ENCODE results near the gene PPP1CB.

Gene PPP1CB

DNA sequence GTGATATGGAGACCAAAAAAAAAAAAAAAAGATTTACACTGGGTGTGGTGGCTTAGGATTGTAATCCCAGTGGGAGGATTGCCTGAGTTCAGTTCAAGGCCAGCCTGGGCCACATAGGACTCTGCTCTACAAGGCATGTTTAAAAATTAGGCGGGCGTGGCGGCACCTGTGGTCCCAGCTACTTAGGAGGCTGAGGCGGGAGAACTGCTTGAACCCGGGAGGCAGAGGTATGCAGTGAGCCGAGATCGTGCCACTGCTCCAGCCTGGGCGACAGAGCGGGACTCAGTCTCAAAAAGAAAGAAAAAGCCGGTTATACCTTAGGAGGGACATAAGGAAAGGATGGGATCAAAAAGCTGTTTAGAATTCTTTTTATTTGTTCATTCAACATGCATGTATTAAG lies 58.3 kb downstream of the PPP1CB start:
- TF ChIP-seq ESRRG (CRISPR knock-in tag; IDR thresholded peaks at IDR 0.05) (no peak), ZC3H10 (CRISPR knock-in tag; IDR thresholded peaks at IDR 0.05) (no peak), ZFP3 (CRISPR knock-in tag; IDR thresholded peaks at IDR 0.05) (no peak), SNAI2 (CRISPR knock-in tag; IDR thresholded peaks at IDR 0.05) (no peak), ZNF8 (CRISPR knock-in tag; IDR thresholded peaks at IDR 0.05) (no peak), TOX (CRISPR knock-in tag; IDR thresholded peaks at IDR 0.05; ENCODE audit: borderline replicate concordance) (no peak), RARB (CRISPR knock-in tag; IDR thresholded peaks at IDR 0.05) (no peak), ARNTL (CRISPR knock-in tag; IDR thresholded peaks at IDR 0.05; ENCODE audit: borderline replicate concordance, low read depth) (no peak), ISL1 (CRISPR knock-in tag; IDR thresholded peaks at IDR 0.05) (no peak), CSDC2 (CRISPR knock-in tag; IDR thresholded peaks at IDR 0.05) (no peak), BACH2 (CRISPR knock-in tag; IDR thresholded peaks at IDR 0.05; ENCODE audit: borderline replicate concordance) (no peak), GLIS3 (CRISPR knock-in tag; IDR thresholded peaks at IDR 0.05) (no peak), ZNF565 (CRISPR knock-in tag; conservative IDR thresholded peaks at IDR 0.05; ENCODE audit: low read depth) (no peak)
- TF ChIP-seq, protein P1, sequence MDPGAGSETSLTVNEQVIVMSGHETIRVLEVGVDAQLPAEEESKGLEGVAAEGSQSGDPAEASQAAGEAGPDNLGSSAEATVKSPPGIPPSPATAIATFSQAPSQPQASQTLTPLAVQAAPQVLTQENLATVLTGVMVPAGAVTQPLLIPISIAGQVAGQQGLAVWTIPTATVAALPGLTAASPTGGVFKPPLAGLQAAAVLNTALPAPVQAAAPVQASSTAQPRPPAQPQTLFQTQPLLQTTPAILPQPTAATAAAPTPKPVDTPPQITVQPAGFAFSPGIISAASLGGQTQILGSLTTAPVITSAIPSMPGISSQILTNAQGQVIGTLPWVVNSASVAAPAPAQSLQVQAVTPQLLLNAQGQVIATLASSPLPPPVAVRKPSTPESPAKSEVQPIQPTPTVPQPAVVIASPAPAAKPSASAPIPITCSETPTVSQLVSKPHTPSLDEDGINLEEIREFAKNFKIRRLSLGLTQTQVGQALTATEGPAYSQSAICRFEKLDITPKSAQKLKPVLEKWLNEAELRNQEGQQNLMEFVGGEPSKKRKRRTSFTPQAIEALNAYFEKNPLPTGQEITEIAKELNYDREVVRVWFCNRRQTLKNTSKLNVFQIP (CRISPR knock-in tag; IDR thresholded peaks at IDR 0.05; ENCODE audit: borderline replicate concordance, low read depth): no peak
- TF ChIP-seq, protein P2, sequence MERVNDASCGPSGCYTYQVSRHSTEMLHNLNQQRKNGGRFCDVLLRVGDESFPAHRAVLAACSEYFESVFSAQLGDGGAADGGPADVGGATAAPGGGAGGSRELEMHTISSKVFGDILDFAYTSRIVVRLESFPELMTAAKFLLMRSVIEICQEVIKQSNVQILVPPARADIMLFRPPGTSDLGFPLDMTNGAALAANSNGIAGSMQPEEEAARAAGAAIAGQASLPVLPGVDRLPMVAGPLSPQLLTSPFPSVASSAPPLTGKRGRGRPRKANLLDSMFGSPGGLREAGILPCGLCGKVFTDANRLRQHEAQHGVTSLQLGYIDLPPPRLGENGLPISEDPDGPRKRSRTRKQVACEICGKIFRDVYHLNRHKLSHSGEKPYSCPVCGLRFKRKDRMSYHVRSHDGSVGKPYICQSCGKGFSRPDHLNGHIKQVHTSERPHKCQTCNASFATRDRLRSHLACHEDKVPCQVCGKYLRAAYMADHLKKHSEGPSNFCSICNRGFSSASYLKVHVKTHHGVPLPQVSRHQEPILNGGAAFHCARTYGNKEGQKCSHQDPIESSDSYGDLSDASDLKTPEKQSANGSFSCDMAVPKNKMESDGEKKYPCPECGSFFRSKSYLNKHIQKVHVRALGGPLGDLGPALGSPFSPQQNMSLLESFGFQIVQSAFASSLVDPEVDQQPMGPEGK (CRISPR knock-in tag; IDR thresholded peaks at IDR 0.05; ENCODE audit: borderline replicate concordance): no peak
- ATAC-seq: peak; percentile 4; the same call in 2 of the 3 replicates

DNA sequence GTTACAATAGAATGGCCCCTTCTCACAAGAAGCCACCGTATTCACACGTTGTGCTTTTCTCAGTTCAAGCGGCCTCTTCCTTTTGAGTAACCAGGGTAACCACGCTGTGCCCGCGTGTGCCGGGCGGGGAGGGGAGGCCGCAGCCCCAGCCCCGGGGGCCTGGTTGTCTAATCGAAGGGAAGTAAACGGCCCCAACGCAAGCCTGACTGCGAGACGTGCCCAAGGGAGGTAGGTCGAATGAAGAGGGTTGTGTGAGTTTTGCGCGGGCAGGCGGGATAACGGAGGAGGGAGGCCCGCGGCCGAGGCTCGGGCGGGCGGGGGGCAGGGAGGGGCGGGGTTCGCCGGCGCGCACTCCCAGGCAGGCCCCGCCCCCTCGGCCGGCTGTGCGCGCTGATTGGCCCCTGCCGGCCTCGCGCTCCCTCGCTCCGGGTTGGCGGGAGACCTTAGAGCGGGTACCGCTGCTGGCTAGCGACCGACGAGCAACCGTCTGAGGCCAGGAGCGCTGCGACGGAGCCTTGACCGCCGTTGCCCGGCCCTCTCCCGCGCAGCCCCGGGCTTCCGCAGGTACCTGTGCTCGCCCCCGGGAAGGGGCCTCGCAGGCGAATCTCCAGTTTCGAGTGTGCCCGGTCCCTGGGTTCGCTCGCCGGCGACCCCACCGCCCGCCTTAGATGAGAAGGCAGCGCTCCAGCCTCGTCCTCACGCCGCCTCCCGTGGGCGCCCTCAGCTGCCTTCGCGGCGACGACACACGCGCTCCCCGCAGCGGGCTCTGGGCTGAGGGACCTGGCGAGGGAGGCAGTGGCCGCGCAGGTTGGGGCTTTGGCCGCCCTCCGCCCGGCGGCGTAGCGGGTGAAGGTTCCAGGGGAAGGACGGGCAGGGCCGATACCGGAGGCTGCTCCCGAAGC lies 59.0 kb downstream of the PPP1CB start, which contains the start of gene SPDYA:
SPDYA (plus strand) TSS at position 451 of the 902 bp plus-strand sequence. CDS start 5,181 bp downstream, outside the sequence.
- TF ChIP-seq, protein P2 (CRISPR knock-in tag; IDR thresholded peaks at IDR 0.05; ENCODE audit: borderline replicate concordance): peak; percentile 54; the same call in 1 of the 2 replicates
- TF ChIP-seq, protein P1 (CRISPR knock-in tag; IDR thresholded peaks at IDR 0.05; ENCODE audit: borderline replicate concordance, low read depth): no peak
- TF ChIP-seq, protein P3, sequence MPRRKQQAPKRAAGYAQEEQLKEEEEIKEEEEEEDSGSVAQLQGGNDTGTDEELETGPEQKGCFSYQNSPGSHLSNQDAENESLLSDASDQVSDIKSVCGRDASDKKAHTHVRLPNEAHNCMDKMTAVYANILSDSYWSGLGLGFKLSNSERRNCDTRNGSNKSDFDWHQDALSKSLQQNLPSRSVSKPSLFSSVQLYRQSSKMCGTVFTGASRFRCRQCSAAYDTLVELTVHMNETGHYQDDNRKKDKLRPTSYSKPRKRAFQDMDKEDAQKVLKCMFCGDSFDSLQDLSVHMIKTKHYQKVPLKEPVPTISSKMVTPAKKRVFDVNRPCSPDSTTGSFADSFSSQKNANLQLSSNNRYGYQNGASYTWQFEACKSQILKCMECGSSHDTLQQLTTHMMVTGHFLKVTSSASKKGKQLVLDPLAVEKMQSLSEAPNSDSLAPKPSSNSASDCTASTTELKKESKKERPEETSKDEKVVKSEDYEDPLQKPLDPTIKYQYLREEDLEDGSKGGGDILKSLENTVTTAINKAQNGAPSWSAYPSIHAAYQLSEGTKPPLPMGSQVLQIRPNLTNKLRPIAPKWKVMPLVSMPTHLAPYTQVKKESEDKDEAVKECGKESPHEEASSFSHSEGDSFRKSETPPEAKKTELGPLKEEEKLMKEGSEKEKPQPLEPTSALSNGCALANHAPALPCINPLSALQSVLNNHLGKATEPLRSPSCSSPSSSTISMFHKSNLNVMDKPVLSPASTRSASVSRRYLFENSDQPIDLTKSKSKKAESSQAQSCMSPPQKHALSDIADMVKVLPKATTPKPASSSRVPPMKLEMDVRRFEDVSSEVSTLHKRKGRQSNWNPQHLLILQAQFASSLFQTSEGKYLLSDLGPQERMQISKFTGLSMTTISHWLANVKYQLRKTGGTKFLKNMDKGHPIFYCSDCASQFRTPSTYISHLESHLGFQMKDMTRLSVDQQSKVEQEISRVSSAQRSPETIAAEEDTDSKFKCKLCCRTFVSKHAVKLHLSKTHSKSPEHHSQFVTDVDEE (CRISPR knock-in tag; IDR thresholded peaks at IDR 0.05): peak; percentile 12; the same call in 1 of the 2 replicates
- TF ChIP-seq GLIS3 (CRISPR knock-in tag; IDR thresholded peaks at IDR 0.05): peak; percentile 63
- peak; percentile 90 for ATAC-seq

DNA sequence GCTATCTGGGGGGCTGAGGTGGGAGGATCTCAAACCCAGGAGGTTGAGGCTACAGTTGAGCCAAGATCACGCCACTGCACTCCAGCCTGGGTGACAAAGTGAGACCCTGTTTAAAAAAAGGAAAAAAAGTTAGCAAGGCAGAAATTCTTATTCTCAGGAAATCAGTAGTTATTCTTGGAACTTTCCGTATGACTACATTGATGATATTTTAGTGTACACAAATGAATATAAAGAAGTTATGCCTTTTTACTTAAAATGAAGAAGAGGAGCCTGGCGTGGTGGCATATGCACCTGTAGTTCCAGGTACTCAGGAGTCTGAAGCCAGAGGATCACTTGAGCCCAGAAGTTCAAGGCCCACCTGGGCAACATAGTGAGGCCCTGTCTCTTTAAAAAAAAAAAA lies 66.4 kb downstream of the PPP1CB start:
- ATAC-seq: no peak
- TF ChIP-seq ZNF8 (CRISPR knock-in tag; IDR thresholded peaks at IDR 0.05) (no peak), OSR1 (CRISPR knock-in tag; IDR thresholded peaks at IDR 0.05) (no peak), TCF4 (CRISPR knock-in tag; IDR thresholded peaks at IDR 0.05; ENCODE audit: borderline replicate concordance) (no peak), ZNF70 (CRISPR knock-in tag; IDR thresholded peaks at IDR 0.05) (no peak), SNAI2 (CRISPR knock-in tag; IDR thresholded peaks at IDR 0.05) (no peak), ISL1 (CRISPR knock-in tag; IDR thresholded peaks at IDR 0.05) (no peak), ZNF565 (CRISPR knock-in tag; conservative IDR thresholded peaks at IDR 0.05; ENCODE audit: low read depth) (no peak), RARB (CRISPR knock-in tag; IDR thresholded peaks at IDR 0.05) (no peak), ZC3H10 (CRISPR knock-in tag; IDR thresholded peaks at IDR 0.05) (no peak), ESRRG (CRISPR knock-in tag; IDR thresholded peaks at IDR 0.05) (no peak), BACH2 (CRISPR knock-in tag; IDR thresholded peaks at IDR 0.05; ENCODE audit: borderline replicate concordance) (no peak), ARNTL (CRISPR knock-in tag; IDR thresholded peaks at IDR 0.05; ENCODE audit: borderline replicate concordance, low read depth) (no peak)
- TF ChIP-seq, protein P1 (CRISPR knock-in tag; IDR thresholded peaks at IDR 0.05; ENCODE audit: borderline replicate concordance, low read depth): no peak
- TF ChIP-seq, protein P3 (CRISPR knock-in tag; IDR thresholded peaks at IDR 0.05): no peak

All from SK-N-SH treated with all-trans-retinoic acid at 6 μM for 48 hours (cell line).